ENCODE measurements around the gene SNRNP25.

SNRNP25 gene

GRCh38 chr16:83781-84615, 30.4 kb downstream of the SNRNP25 start:
- no peak overlapping the region for H3K9ac ChIP-seq (ENCODE audit: low read depth, low read length)
- H3K27me3 ChIP-seq (ENCODE audit: control insufficient read depth, insufficient read depth, low read length): no peaks in the 10 kb centered on the region
- H3K9me3 ChIP-seq (ENCODE audit: control insufficient read depth, insufficient read depth, low read length): no peaks in the 10 kb centered on the region
- H3K4me3 ChIP-seq (ENCODE audit: low read depth, low read length): no peak overlapping the region
- peaks cover 3% of the 10 kb centered on the region; the same call in 1 of the 2 replicates for H3K4me1 ChIP-seq (ENCODE audit: control insufficient read depth, insufficient read depth, low read length)
- no peak overlapping the region for H3K27ac ChIP-seq (ENCODE audit: low read depth, low read length)
- H3K36me3 ChIP-seq (ENCODE audit: control insufficient read depth, insufficient read depth, low read length): peaks cover 52% of the 10 kb centered on the region

GRCh38 chr16:84718-85406, 31.2 kb downstream of the SNRNP25 start:
- no peak overlapping the region for H3K27ac ChIP-seq (ENCODE audit: low read depth, low read length)
- no peaks in the 10 kb centered on the region for H3K9me3 ChIP-seq (ENCODE audit: control insufficient read depth, insufficient read depth, low read length)
- H3K9ac ChIP-seq (ENCODE audit: low read depth, low read length): no peak overlapping the region
- peaks cover 55% of the 10 kb centered on the region for H3K36me3 ChIP-seq (ENCODE audit: control insufficient read depth, insufficient read depth, low read length)
- no peaks in the 10 kb centered on the region for H3K27me3 ChIP-seq (ENCODE audit: control insufficient read depth, insufficient read depth, low read length)
- no peaks in the 10 kb centered on the region for H3K4me1 ChIP-seq (ENCODE audit: control insufficient read depth, insufficient read depth, low read length)
- no peak overlapping the region for H3K4me3 ChIP-seq (ENCODE audit: low read depth, low read length)

- H3K9me3 ChIP-seq (ENCODE audit: control insufficient read depth, insufficient read depth, low read length): no peaks in the 10 kb centered on the region
- H3K9ac ChIP-seq (ENCODE audit: low read depth, low read length): no peak overlapping the region
- no peaks in the 10 kb centered on the region for H3K27me3 ChIP-seq (ENCODE audit: control insufficient read depth, insufficient read depth, low read length)
- H3K36me3 ChIP-seq (ENCODE audit: control insufficient read depth, insufficient read depth, low read length): peaks cover 55% of the 10 kb centered on the region
- no peak overlapping the region for H3K27ac ChIP-seq (ENCODE audit: low read depth, low read length)
- no peaks in the 10 kb centered on the region for H3K4me1 ChIP-seq (ENCODE audit: control insufficient read depth, insufficient read depth, low read length)
- H3K4me3 ChIP-seq (ENCODE audit: low read depth, low read length): no peak overlapping the region
Measured at GRCh38 chr16:85407-85782, 31.8 kb downstream of the SNRNP25 start.

- Histone ChIP-seq H3K4me1 (ENCODE audit: control insufficient read depth, insufficient read depth, low read length) (no peaks in the 10 kb centered on the region), H3K27me3 (ENCODE audit: control insufficient read depth, insufficient read depth, low read length) (no peaks in the 10 kb centered on the region), H3K4me3 (ENCODE audit: low read depth, low read length) (no peak overlapping the region), H3K9ac (ENCODE audit: low read depth, low read length) (no peak overlapping the region), H3K27ac (ENCODE audit: low read depth, low read length) (no peak overlapping the region), H3K36me3 (ENCODE audit: control insufficient read depth, insufficient read depth, low read length) (peaks cover 57% of the 10 kb centered on the region), H3K9me3 (ENCODE audit: control insufficient read depth, insufficient read depth, low read length) (no peaks in the 10 kb centered on the region)
Measured at GRCh38 chr16:85865-86264, 32.2 kb downstream of the SNRNP25 start.

GRCh38 chr16:86483-86952, 32.9 kb downstream of the SNRNP25 start:
- Histone ChIP-seq H3K4me3 (ENCODE audit: low read depth, low read length) (no peak overlapping the region), H3K27me3 (ENCODE audit: control insufficient read depth, insufficient read depth, low read length) (no peaks in the 10 kb centered on the region), H3K9me3 (ENCODE audit: control insufficient read depth, insufficient read depth, low read length) (no peaks in the 10 kb centered on the region), H3K27ac (ENCODE audit: low read depth, low read length) (no peak overlapping the region), H3K4me1 (ENCODE audit: control insufficient read depth, insufficient read depth, low read length) (no peaks in the 10 kb centered on the region), H3K9ac (ENCODE audit: low read depth, low read length) (no peak overlapping the region), H3K36me3 (ENCODE audit: control insufficient read depth, insufficient read depth, low read length) (peaks cover 57% of the 10 kb centered on the region)

GRCh38 chr16:88613-89012, 35.0 kb downstream of the SNRNP25 start:
- peaks cover 57% of the 10 kb centered on the region for H3K36me3 ChIP-seq (ENCODE audit: control insufficient read depth, insufficient read depth, low read length)
- no peaks in the 10 kb centered on the region for H3K27me3 ChIP-seq (ENCODE audit: control insufficient read depth, insufficient read depth, low read length)
- H3K9me3 ChIP-seq (ENCODE audit: control insufficient read depth, insufficient read depth, low read length): no peaks in the 10 kb centered on the region
- H3K4me3 ChIP-seq (ENCODE audit: low read depth, low read length): no peak overlapping the region
- no peaks in the 10 kb centered on the region for H3K4me1 ChIP-seq (ENCODE audit: control insufficient read depth, insufficient read depth, low read length)
- no peak overlapping the region for H3K27ac ChIP-seq (ENCODE audit: low read depth, low read length)
- H3K9ac ChIP-seq (ENCODE audit: low read depth, low read length): no peak overlapping the region

- Histone ChIP-seq H3K4me3 (ENCODE audit: low read depth, low read length) (no peak overlapping the region), H3K9ac (ENCODE audit: low read depth, low read length) (no peak overlapping the region), H3K4me1 (ENCODE audit: control insufficient read depth, insufficient read depth, low read length) (no peaks in the 10 kb centered on the region), H3K27me3 (ENCODE audit: control insufficient read depth, insufficient read depth, low read length) (no peaks in the 10 kb centered on the region), H3K27ac (ENCODE audit: low read depth, low read length) (no peak overlapping the region), H3K36me3 (ENCODE audit: control insufficient read depth, insufficient read depth, low read length) (peaks cover 50% of the 10 kb centered on the region), H3K9me3 (ENCODE audit: control insufficient read depth, insufficient read depth, low read length) (no peaks in the 10 kb centered on the region)
Measured at GRCh38 chr16:89391-90302, 36.0 kb downstream of the SNRNP25 start.

- Histone ChIP-seq H3K36me3 (ENCODE audit: control insufficient read depth, insufficient read depth, low read length) (peaks cover 37% of the 10 kb centered on the region), H3K4me3 (ENCODE audit: low read depth, low read length) (no peak overlapping the region), H3K9me3 (ENCODE audit: control insufficient read depth, insufficient read depth, low read length) (no peaks in the 10 kb centered on the region), H3K27ac (ENCODE audit: low read depth, low read length) (no peak overlapping the region), H3K9ac (ENCODE audit: low read depth, low read length) (no peak overlapping the region), H3K4me1 (ENCODE audit: control insufficient read depth, insufficient read depth, low read length) (no peaks in the 10 kb centered on the region), H3K27me3 (ENCODE audit: control insufficient read depth, insufficient read depth, low read length) (no peaks in the 10 kb centered on the region)
Measured at GRCh38 chr16:91484-91883, 37.9 kb downstream of the SNRNP25 start.

GRCh38 chr16:92431-93339, 39.1 kb downstream of the SNRNP25 start:
- Histone ChIP-seq H3K9me3 (ENCODE audit: control insufficient read depth, insufficient read depth, low read length) (no peaks in the 10 kb centered on the region), H3K36me3 (ENCODE audit: control insufficient read depth, insufficient read depth, low read length) (peaks cover 30% of the 10 kb centered on the region), H3K4me3 (ENCODE audit: low read depth, low read length) (no peak overlapping the region)

GRCh38 chr16:94918-95265, 41.3 kb downstream of the SNRNP25 start:
- Histone ChIP-seq H3K27ac (ENCODE audit: low read depth, low read length) (no peak overlapping the region), H3K27me3 (ENCODE audit: control insufficient read depth, insufficient read depth, low read length) (no peaks in the 10 kb centered on the region), H3K36me3 (ENCODE audit: control insufficient read depth, insufficient read depth, low read length) (peaks cover 20% of the 10 kb centered on the region)

More at GRCh38 chr16:92431-93339, 39.1 kb downstream of the SNRNP25 start:
- no peak overlapping the region for H3K9ac ChIP-seq (ENCODE audit: low read depth, low read length)
- no peak overlapping the region for H3K27ac ChIP-seq (ENCODE audit: low read depth, low read length)
- no peaks in the 10 kb centered on the region for H3K27me3 ChIP-seq (ENCODE audit: control insufficient read depth, insufficient read depth, low read length)
- no peaks in the 10 kb centered on the region for H3K4me1 ChIP-seq (ENCODE audit: control insufficient read depth, insufficient read depth, low read length)

More at GRCh38 chr16:94918-95265, 41.3 kb downstream of the SNRNP25 start:
- Histone ChIP-seq H3K4me3 (ENCODE audit: low read depth, low read length) (no peak overlapping the region), H3K4me1 (ENCODE audit: control insufficient read depth, insufficient read depth, low read length) (no peaks in the 10 kb centered on the region), H3K9ac (ENCODE audit: low read depth, low read length) (no peak overlapping the region), H3K9me3 (ENCODE audit: control insufficient read depth, insufficient read depth, low read length) (no peaks in the 10 kb centered on the region)
